ENCODE data around the gene TEN1.

The TEN1 gene

DNA sequence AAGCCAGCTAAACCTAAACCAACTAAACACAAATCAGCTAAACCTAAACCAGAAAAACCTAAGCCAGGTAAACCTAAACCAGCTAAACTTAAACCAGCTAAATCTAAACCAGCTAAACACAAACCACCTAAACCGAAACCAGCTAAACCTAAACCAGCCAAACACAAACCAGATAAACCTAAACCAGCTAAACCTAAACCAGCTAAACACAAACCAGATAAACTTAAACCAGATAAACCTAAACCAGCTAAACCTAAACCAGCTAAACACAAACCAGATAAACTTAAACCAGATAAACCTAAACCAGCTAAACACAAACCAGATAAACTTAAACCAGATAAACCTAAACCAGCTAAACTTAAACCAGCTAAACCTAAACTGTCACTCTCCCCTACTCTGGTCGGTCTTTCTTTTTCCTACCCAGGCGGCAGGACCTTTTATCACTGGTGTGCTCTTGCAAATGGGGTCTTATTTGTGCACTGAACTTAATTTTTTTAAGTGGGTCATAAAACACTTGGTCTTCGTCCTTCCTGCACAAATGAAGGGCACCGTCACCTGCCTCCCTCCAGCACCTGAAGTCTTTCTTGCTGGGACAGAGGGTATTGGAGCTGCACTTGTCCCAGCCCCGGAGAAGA, 40.9 kb downstream of the TEN1 start:
- TF ChIP-seq, protein P1, sequence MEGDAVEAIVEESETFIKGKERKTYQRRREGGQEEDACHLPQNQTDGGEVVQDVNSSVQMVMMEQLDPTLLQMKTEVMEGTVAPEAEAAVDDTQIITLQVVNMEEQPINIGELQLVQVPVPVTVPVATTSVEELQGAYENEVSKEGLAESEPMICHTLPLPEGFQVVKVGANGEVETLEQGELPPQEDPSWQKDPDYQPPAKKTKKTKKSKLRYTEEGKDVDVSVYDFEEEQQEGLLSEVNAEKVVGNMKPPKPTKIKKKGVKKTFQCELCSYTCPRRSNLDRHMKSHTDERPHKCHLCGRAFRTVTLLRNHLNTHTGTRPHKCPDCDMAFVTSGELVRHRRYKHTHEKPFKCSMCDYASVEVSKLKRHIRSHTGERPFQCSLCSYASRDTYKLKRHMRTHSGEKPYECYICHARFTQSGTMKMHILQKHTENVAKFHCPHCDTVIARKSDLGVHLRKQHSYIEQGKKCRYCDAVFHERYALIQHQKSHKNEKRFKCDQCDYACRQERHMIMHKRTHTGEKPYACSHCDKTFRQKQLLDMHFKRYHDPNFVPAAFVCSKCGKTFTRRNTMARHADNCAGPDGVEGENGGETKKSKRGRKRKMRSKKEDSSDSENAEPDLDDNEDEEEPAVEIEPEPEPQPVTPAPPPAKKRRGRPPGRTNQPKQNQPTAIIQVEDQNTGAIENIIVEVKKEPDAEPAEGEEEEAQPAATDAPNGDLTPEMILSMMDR (IDR thresholded peaks at IDR 0.05) = no peak

DNA sequence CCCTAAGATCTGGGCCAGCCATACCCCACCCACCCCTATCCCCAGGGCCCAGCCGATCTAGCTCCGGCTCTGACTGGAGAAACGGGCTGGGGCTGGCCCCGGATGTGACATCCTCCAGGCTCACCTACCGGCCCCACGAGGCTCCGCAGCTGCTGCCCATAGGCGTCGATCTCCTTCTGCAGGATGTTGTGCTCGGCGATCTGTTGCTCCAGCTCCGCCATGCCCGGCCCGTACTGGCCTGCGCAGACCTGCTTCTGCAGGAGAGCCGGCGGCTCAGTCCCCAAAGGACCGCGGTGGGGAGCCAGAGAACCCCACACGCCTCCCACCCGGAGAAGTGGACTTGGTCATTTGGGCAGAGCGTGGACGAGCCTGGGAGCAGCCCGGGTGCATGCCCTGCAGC, 43.2 kb downstream of the TEN1 start:
- TF ChIP-seq, protein P1 (IDR thresholded peaks at IDR 0.05) = no peak

DNA sequence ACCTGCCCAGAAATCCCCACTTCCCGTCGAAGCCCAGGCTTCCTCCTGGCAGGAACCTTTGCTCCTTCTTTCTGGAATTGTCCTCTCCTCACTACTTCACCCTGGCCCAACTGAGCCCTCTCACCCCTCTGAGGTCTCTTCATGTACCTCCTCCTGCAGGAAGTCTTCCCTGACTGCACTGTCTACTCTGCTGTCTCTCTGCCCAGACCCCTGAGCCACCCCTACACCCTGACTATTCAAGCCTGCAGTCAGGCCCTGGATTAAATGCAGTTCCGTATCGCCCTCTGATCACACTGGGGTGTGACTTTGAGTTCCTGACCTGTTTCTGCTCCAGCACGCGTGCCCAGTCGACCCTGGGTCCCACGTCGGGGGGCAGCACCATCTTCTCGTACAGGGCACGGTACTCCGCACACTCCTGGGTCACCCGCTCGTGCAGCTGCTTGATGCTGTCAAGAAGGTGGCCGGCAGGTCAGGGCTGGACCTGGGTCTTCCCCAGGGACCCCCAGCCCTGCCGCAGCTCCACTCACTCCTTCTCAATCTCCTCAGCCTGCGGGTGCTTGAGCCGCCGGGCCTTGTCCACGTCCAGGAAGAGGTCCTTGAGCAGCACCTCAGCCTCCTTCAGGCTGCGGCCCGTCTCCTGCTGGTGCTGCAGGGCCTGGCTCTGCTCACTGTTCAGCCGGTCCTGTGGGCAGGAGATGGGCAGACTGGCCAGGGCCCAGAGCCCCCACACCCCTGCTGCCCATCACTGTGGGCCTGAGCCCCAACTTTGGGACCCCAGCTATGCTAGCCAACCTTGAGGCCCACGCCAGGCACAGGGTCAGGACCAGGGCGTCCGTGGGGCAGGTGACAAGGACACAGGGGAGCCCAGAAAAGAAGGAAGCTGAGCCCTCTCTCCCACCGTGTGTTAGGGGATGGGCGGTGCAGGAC, 44.2 kb downstream of the TEN1 start:
- TF ChIP-seq, protein P1 (IDR thresholded peaks at IDR 0.05) = no peak

DNA sequence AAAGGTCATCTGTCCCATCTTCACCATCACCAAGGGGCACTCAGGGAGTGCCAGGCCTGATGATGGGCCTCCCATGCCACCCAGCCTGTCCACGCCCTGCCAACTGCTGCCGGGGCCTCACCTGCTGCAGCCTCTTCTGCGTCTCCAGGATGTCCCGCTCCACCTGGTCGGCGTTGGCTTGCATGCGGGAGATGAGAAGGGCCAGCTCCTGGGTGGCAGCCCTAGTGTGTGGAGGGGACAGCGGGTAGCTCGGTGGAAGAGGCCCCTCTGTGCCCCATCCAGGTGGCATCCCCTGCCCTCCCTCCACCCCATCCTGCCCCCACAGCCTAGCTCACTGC, 44.8 kb downstream of the TEN1 start:
- TF ChIP-seq, protein P1 (IDR thresholded peaks at IDR 0.05) = no peak

DNA sequence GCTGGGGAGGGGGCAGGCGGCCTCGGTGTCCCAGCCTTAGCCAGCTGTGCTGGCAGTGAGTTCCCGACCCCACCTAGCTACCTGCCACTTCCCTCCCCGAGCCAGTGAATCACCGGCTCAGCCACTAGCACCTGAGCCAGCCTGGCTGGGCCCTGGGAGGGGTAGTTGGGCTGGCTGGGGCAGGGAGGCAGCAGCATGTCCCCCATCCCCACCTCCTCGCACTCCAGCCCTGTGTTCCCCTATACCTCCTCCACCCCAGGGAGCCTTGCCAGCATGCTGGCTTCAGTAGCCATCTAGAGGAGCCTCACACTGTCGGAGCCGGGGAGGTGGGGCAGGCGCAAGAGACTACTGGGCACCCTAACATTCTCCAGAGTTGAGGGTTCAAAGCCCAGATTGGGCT, 45.3 kb downstream of the TEN1 start:
- TF ChIP-seq, protein P1 (IDR thresholded peaks at IDR 0.05) = no peak

DNA sequence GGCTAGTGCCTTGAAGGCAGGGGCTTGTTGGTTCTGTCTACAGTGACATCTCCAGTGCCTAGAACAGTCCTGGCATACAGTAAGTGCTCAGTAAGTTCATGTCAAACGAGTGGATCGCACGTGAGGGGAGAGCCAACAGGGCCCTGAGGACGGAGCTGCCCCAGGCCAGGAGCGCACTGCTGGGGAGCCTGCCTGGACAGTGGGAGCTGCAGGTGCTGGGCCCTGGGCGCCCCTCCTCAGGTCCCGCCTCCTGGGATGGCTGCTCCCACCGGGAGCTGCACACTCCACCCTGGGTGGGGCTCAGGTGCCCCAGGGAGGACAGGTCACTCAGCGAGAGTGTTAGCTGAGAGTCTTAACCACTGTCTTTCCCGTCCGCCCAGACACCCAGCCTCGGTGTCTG, 46.3 kb downstream of the TEN1 start:
- TF ChIP-seq, protein P1 (IDR thresholded peaks at IDR 0.05) = no peak

DNA sequence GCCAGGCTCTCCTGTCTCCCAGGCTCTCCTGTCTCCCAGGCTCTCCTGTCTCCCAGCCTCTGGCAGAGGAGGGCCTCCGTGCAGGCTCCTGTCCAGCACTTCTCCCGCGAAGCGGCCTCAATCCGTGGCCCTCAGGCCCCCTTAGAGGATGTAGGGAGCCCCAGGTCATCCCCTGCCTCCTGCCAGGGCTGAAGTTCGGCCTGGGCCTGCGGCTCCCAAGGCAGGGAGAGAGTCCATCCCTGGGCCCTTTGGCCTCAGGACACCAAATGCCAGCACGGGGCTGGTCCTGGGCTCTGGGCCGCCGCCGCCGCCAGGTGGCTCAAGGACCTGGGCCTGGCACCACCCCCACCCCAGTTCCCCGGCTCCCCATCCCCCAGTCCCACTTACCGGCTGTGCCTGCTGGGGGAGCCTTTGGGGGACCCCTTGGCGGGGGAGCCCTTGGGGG, 47.7 kb downstream of the TEN1 start:
- TF ChIP-seq, protein P1 (IDR thresholded peaks at IDR 0.05) = no peak
